WTC11 (cell line): ENCODE data around the gene RPS6KA6.

Source experiments
- IRF2 ChIP-seq: sonication (generic); formaldehyde crosslinking; IDR thresholded peaks from 2 replicates; pipeline ENCODE4 v1.8.0; 2022; ENCODE audit warnings: low read depth, missing genetic modification reagents, borderline replicate concordance
- NFE2L1 ChIP-seq: sonication (generic); formaldehyde crosslinking; IDR thresholded peaks from 2 replicates; pipeline ENCODE4 v1.8.1; 2023; ENCODE audit warnings: missing genetic modification reagents
- ZNF232 ChIP-seq: sonication (generic); formaldehyde crosslinking; IDR thresholded peaks from 2 replicates; pipeline ENCODE4 v1.8.0; 2022; ENCODE audit warnings: mild to moderate bottlenecking, missing genetic modification reagents
- ZNF423 ChIP-seq: fragments of 250-450 bp; sonication (Bioruptor Pico); IDR thresholded peaks from 2 replicates; pipeline ENCODE4 v2.1.2; 2022; ENCODE audit warnings: mild to moderate bottlenecking, moderate library complexity
- TF ChIP-seq, protein P1 (sequence below): fragments of 200-600 bp; IDR thresholded peaks from 2 replicates; pipeline ENCODE4 v1.8.0; 2022; ENCODE audit warnings: antibody characterized with exemption
- TF ChIP-seq, protein P2 (sequence below): sonication (generic); formaldehyde crosslinking; conservative IDR thresholded peaks from 2 replicates; pipeline ENCODE4 v1.8.1; 2023; ENCODE audit warnings: mild to moderate bottlenecking, low read depth, missing genetic modification reagents, moderate library complexity

DNA sequence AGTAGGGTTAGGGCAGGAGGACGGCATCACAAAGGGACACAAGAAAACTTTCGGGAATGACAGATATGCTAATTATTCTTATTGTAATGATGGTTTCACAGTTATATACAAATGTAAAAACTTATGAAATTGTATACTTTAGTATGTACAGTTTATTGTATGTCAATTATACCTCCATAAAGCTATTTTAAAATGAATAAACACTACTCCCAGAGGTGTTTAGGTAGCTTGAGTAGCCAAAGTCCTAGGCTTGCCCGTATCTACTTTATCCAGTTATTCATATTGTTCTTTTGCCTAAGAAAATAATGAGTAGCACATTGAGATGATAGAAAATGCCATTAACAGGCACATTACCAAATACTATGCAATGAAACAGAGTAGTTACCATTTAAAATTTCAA lies 43.0 kb downstream of the RPS6KA6 start:
- TF ChIP-seq, protein P1, sequence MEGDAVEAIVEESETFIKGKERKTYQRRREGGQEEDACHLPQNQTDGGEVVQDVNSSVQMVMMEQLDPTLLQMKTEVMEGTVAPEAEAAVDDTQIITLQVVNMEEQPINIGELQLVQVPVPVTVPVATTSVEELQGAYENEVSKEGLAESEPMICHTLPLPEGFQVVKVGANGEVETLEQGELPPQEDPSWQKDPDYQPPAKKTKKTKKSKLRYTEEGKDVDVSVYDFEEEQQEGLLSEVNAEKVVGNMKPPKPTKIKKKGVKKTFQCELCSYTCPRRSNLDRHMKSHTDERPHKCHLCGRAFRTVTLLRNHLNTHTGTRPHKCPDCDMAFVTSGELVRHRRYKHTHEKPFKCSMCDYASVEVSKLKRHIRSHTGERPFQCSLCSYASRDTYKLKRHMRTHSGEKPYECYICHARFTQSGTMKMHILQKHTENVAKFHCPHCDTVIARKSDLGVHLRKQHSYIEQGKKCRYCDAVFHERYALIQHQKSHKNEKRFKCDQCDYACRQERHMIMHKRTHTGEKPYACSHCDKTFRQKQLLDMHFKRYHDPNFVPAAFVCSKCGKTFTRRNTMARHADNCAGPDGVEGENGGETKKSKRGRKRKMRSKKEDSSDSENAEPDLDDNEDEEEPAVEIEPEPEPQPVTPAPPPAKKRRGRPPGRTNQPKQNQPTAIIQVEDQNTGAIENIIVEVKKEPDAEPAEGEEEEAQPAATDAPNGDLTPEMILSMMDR = no peak
- TF ChIP-seq NFE2L1 (CRISPR knock-in tag) (no peak), ZNF423 (CRISPR knock-in tag) (no peak), IRF2 (CRISPR knock-in tag) (no peak), ZNF232 (CRISPR knock-in tag) (no peak)
- TF ChIP-seq, protein P2, sequence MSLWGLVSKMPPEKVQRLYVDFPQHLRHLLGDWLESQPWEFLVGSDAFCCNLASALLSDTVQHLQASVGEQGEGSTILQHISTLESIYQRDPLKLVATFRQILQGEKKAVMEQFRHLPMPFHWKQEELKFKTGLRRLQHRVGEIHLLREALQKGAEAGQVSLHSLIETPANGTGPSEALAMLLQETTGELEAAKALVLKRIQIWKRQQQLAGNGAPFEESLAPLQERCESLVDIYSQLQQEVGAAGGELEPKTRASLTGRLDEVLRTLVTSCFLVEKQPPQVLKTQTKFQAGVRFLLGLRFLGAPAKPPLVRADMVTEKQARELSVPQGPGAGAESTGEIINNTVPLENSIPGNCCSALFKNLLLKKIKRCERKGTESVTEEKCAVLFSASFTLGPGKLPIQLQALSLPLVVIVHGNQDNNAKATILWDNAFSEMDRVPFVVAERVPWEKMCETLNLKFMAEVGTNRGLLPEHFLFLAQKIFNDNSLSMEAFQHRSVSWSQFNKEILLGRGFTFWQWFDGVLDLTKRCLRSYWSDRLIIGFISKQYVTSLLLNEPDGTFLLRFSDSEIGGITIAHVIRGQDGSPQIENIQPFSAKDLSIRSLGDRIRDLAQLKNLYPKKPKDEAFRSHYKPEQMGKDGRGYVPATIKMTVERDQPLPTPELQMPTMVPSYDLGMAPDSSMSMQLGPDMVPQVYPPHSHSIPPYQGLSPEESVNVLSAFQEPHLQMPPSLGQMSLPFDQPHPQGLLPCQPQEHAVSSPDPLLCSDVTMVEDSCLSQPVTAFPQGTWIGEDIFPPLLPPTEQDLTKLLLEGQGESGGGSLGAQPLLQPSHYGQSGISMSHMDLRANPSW (CRISPR knock-in tag) = no peak
